HEK293 (cell line): ENCODE measurements around the gene CIB4.

Source experiments
- CTCF ChIA-PET: fragments of 350-600 bp; formaldehyde crosslinking; extraction: SDS; loops from one replicate; lab custom pipeline; 2021; ENCODE audit warnings: antibody characterized with exemption; lab: Yijun Ruan, JAX
- POLR2A ChIA-PET: fragments of 300-600 bp; formaldehyde crosslinking; extraction: SDS; loops from one replicate; lab custom pipeline; 2020; ENCODE audit warnings: antibody characterized with exemption, inconsistent platforms; lab: Yijun Ruan, JAX
- H3K27ac ChIP-seq: fragments of 200-500 bp; sonication (Bioruptor generic); 2 replicates; pipeline ENCODE4 v1.5.1; 2014; ENCODE audit warnings: low read depth, low read length, control low read depth, inconsistent platforms; ENCODE audit errors: extremely low read depth
- H3K36me3 ChIP-seq, 2 experiments: fragments of 200-500 bp in 1 of 2; sonication (Bioruptor generic) in 1 of 2; 1 replicate in 1 of 2; 2 replicates in 1 of 2; pipeline ENCODE4 v1.5.1; 2014 to 2017; ENCODE audit warnings: inconsistent platforms in 2 of 2, low read length in 2 of 2; ENCODE audit not compliant: control insufficient read depth in 2 of 2, insufficient read depth in 1 of 2
- H3K4me1 ChIP-seq: fragments of 200-500 bp; sonication (Bioruptor generic); 2 replicates; pipeline ENCODE4 v1.5.1; 2014; ENCODE audit warnings: mild to moderate bottlenecking, low read length, inconsistent platforms; ENCODE audit not compliant: control insufficient read depth, insufficient read depth
- H3K4me3 ChIP-seq: 2 replicates; pipeline ENCODE4 v1.5.1; 2011; ENCODE audit warnings: low read depth, mild to moderate bottlenecking, control low read depth, low read length, moderate library complexity
- H3K9me3 ChIP-seq: fragments of 200-500 bp; sonication (Bioruptor generic); 2 replicates; pipeline ENCODE4 v1.5.1; 2014; ENCODE audit warnings: low read depth, low read length, inconsistent platforms; ENCODE audit not compliant: control insufficient read depth, insufficient read depth
- GLIS1 ChIP-seq: fragments of 450-650 bp; formaldehyde crosslinking; IDR thresholded peaks from 2 replicates; pipeline ENCODE4 v1.5.1; 2016; ENCODE audit warnings: missing biosample characterization, missing genetic modification characterization
- MEIS1 ChIP-seq: sonication (generic); formaldehyde crosslinking; IDR thresholded peaks from 2 replicates; pipeline ENCODE4 v1.8.1; 2022; ENCODE audit warnings: missing genetic modification reagents, mild to moderate bottlenecking, borderline replicate concordance
- MZF1 ChIP-seq: fragments of 450-650 bp; formaldehyde crosslinking; IDR thresholded peaks from 2 replicates; pipeline ENCODE4 v1.5.1; 2017; ENCODE audit warnings: missing biosample characterization, missing genetic modification characterization, borderline replicate concordance
- PBX3 ChIP-seq: sonication (generic); formaldehyde crosslinking; IDR thresholded peaks from 2 replicates; pipeline ENCODE4 v1.8.1; 2022; ENCODE audit warnings: mild to moderate bottlenecking, moderate library complexity, missing genetic modification reagents
- SETDB1 ChIP-seq: IDR thresholded peaks from one replicate; pipeline ENCODE4 v1.6.1; 2017; ENCODE audit warnings: mild to moderate bottlenecking, low read length, moderate library complexity, mixed read lengths; ENCODE audit not compliant: insufficient read length
- SP7 ChIP-seq: fragments of 450-650 bp; formaldehyde crosslinking; IDR thresholded peaks from 2 replicates; pipeline ENCODE4 v1.5.1; 2016; ENCODE audit warnings: missing biosample characterization, missing genetic modification characterization
- WT1 ChIP-seq: fragments of 450-650 bp; formaldehyde crosslinking; IDR thresholded peaks from 2 replicates; pipeline ENCODE4 v1.5.1; 2016; ENCODE audit warnings: missing biosample characterization, missing genetic modification characterization
- ZBTB1 ChIP-seq: fragments of 450-650 bp; formaldehyde crosslinking; IDR thresholded peaks from 2 replicates; pipeline ENCODE4 v1.5.1; 2016; ENCODE audit warnings: missing biosample characterization, missing genetic modification characterization
- ZEB2 ChIP-seq: fragments of 450-650 bp; formaldehyde crosslinking; IDR thresholded peaks from 2 replicates; pipeline ENCODE4 v1.5.1; 2016; ENCODE audit warnings: missing biosample characterization, missing genetic modification characterization
- ZFHX2 ChIP-seq: fragments of 450-650 bp; formaldehyde crosslinking; conservative IDR thresholded peaks from 2 replicates; pipeline ENCODE4 v1.5.1; 2016; ENCODE audit warnings: missing biosample characterization, missing genetic modification characterization
- ZFP69B ChIP-seq: fragments of 450-650 bp; formaldehyde crosslinking; IDR thresholded peaks from 2 replicates; pipeline ENCODE4 v1.5.1; 2016; ENCODE audit warnings: missing biosample characterization, missing genetic modification characterization
- ZIC2 ChIP-seq: fragments of 450-650 bp; formaldehyde crosslinking; IDR thresholded peaks from 2 replicates; pipeline ENCODE4 v1.5.1; 2016; ENCODE audit warnings: missing biosample characterization, missing genetic modification characterization
- ZNF114 ChIP-seq: fragments of 450-650 bp; formaldehyde crosslinking; IDR thresholded peaks from 2 replicates; pipeline ENCODE4 v1.5.0; 2017; ENCODE audit warnings: missing biosample characterization, missing genetic modification characterization
- ZNF157 ChIP-seq: fragments of 450-650 bp; formaldehyde crosslinking; IDR thresholded peaks from 2 replicates; pipeline ENCODE4 v1.5.1; 2016; ENCODE audit warnings: missing biosample characterization, missing genetic modification characterization
- ZNF184 ChIP-seq: fragments of 450-650 bp; IDR thresholded peaks from 2 replicates; pipeline ENCODE4 v1.5.1; 2018; ENCODE audit warnings: missing biosample characterization, mild to moderate bottlenecking, missing genetic modification characterization
- ZNF23 ChIP-seq: fragments of 450-650 bp; formaldehyde crosslinking; IDR thresholded peaks from 2 replicates; pipeline ENCODE4 v1.5.1; 2016; ENCODE audit warnings: missing biosample characterization, missing genetic modification characterization, borderline replicate concordance
- ZNF302 ChIP-seq: fragments of 450-650 bp; formaldehyde crosslinking; IDR thresholded peaks from 2 replicates; pipeline ENCODE4 v1.5.1; 2016; ENCODE audit warnings: missing biosample characterization, missing genetic modification characterization, low read depth
- ZNF391 ChIP-seq: fragments of 450-650 bp; formaldehyde crosslinking; IDR thresholded peaks from 2 replicates; pipeline ENCODE4 v1.5.1; 2016; ENCODE audit warnings: low read depth, missing biosample characterization, missing genetic modification characterization, borderline replicate concordance
- ZNF416 ChIP-seq: fragments of 450-650 bp; formaldehyde crosslinking; IDR thresholded peaks from 2 replicates; pipeline ENCODE4 v1.5.1; 2016; ENCODE audit warnings: missing biosample characterization, missing genetic modification characterization
- ZNF510 ChIP-seq: fragments of 450-650 bp; formaldehyde crosslinking; IDR thresholded peaks from 2 replicates; pipeline ENCODE4 v1.5.1; 2018; ENCODE audit warnings: mild to moderate bottlenecking, missing genetic modification characterization, missing biosample characterization; ENCODE audit not compliant: insufficient replicate concordance
- ZNF785 ChIP-seq: fragments of 450-650 bp; formaldehyde crosslinking; IDR thresholded peaks from 2 replicates; pipeline ENCODE4 v1.5.1; 2016; ENCODE audit warnings: missing biosample characterization, missing genetic modification characterization
- ZNF837 ChIP-seq: fragments of 450-650 bp; formaldehyde crosslinking; IDR thresholded peaks from 2 replicates; pipeline ENCODE4 v1.5.1; 2016; ENCODE audit warnings: missing biosample characterization, missing genetic modification characterization
- TF ChIP-seq, protein P1 (sequence below): fragments of 450-650 bp; formaldehyde crosslinking; IDR thresholded peaks from 2 replicates; pipeline ENCODE4 v1.5.1; 2017; ENCODE audit warnings: missing biosample characterization, missing genetic modification characterization

CIB4 gene

DNA sequence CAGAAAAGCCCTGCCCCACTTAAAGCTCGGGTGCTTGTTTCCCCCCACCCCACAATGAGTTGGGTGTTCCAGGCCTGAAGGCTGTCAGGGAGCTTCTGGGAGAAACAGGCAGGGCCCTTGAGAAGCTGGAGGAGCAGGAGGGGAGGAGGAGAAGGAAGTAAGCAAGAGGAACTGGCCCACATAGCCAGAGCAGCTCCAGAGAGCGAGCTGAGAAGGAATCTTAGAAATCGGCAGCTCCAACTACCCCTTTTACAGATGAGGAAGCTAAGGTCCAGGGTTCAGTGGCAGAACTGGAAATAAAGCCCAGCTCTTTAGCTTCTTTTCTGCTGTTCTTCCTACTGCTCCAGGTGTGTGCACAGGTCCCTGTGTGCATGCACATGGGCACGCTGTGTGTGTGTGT is 38.7 kb upstream of the CIB4 start:
- Histone ChIP-seq H3K27ac (no peak overlapping the region), H3K36me3 (no peaks in the 10 kb centered on the region), H3K9me3 (no peaks in the 10 kb centered on the region), H3K4me3 (no peak overlapping the region), H3K4me1 (no peaks in the 10 kb centered on the region)
- POLR2A ChIA-PET, result no interaction called here
- TF ChIP-seq, protein P1, sequence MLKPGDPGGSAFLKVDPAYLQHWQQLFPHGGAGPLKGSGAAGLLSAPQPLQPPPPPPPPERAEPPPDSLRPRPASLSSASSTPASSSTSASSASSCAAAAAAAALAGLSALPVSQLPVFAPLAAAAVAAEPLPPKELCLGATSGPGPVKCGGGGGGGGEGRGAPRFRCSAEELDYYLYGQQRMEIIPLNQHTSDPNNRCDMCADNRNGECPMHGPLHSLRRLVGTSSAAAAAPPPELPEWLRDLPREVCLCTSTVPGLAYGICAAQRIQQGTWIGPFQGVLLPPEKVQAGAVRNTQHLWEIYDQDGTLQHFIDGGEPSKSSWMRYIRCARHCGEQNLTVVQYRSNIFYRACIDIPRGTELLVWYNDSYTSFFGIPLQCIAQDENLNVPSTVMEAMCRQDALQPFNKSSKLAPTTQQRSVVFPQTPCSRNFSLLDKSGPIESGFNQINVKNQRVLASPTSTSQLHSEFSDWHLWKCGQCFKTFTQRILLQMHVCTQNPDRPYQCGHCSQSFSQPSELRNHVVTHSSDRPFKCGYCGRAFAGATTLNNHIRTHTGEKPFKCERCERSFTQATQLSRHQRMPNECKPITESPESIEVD (tag by site-specific recombination), result no peak
- TF ChIP-seq ZNF302 (tag by site-specific recombination) (no peak), ZNF23 (tag by site-specific recombination) (no peak), ZBTB1 (tag by site-specific recombination) (no peak), SETDB1 (no peak), WT1 (no peak), ZFHX2 (tag by site-specific recombination) (no peak), SP7 (tag by site-specific recombination) (no peak), GLIS1 (tag by site-specific recombination) (no peak)
- CTCF ChIA-PET, result interaction anchor here (0.6 to 1.4 kb wide), 3 partner anchors 66 to 118 kb away, joined by 3 to 4 read pairs (median 3); no protein-coding TSS in a partner anchor

DNA sequence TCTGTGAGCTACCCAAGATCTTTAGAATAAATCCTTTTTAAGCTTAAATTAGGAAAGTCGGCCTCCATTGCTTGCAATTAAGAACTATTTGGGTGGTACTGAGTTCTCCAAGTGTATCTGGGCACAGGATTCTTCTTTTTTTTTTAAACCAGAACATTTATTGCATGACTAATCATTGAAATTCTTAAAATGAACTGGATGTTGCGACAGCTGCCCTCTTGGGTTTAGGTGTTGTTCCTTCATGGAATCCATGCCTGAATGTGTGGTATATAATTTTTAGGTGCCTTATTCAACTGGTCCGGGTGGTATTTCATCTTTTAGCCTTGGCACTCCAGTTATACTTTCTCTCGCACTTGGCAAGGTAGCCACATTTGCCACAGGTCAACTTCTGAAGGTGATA is 36.9 kb upstream of the CIB4 start:
- Histone ChIP-seq H3K4me1 (no peaks in the 10 kb centered on the region), H3K36me3 (no peaks in the 10 kb centered on the region), H3K4me3 (no peak overlapping the region)
- ChIA-PET CTCF (interaction anchor here (0.9 kb wide), 1 partner anchor 168 kb away, joined by 3 read pairs; no protein-coding TSS in a partner anchor), POLR2A (no interaction called here)
- no peak for TF ChIP-seq ZNF837
- TF ChIP-seq ZNF184, result no peak
- TF ChIP-seq ZIC2 (tag by site-specific recombination), result no peak
- no peak for TF ChIP-seq ZNF114
- TF ChIP-seq, all 188 proteins: peak for 0
- Histone ChIP-seq H3K9me3 (no peaks in the 10 kb centered on the region), H3K27ac (no peak overlapping the region)

GRCh38 chr2:26675651-26676255 is 34.6 kb upstream of the CIB4 start:
- no peak overlapping the region for H3K4me3 ChIP-seq
- H3K36me3 ChIP-seq, result no peaks in the 10 kb centered on the region
- no peaks in the 10 kb centered on the region for H3K9me3 ChIP-seq
- H3K27ac ChIP-seq, result no peak overlapping the region
- no peaks in the 10 kb centered on the region for H3K4me1 ChIP-seq
- ChIA-PET CTCF (no interaction called here), POLR2A (no interaction called here)
- TF ChIP-seq ZNF416 (tag by site-specific recombination) (no peak), ZFP69B (tag by site-specific recombination) (no peak), ZNF510 (tag by site-specific recombination) (no peak), MEIS1 (no peak), ZEB2 (tag by site-specific recombination) (no peak), ZNF785 (tag by site-specific recombination) (no peak), MZF1 (tag by site-specific recombination) (no peak), PBX3 (CRISPR knock-in tag) (no peak), ZNF157 (tag by site-specific recombination) (no peak), ZNF391 (tag by site-specific recombination) (no peak)
